HEK293 (cell line): ENCODE measurements around the gene MIA2.

Experiments
- CTCF ChIA-PET: fragments of 350-600 bp; formaldehyde crosslinking; extraction: SDS; loops from one replicate; lab custom pipeline; 2021; ENCODE audit warnings: antibody characterized with exemption; lab: Yijun Ruan, JAX
- POLR2A ChIA-PET: fragments of 300-600 bp; formaldehyde crosslinking; extraction: SDS; loops from one replicate; lab custom pipeline; 2020; ENCODE audit warnings: antibody characterized with exemption, inconsistent platforms; lab: Yijun Ruan, JAX
- H3K27ac ChIP-seq: fragments of 200-500 bp; sonication (Bioruptor generic); 2 replicates; pipeline ENCODE4 v1.5.1; 2014; ENCODE audit warnings: low read depth, low read length, control low read depth, inconsistent platforms; ENCODE audit errors: extremely low read depth
- H3K36me3 ChIP-seq, 2 experiments: fragments of 200-500 bp in 1 of 2; sonication (Bioruptor generic) in 1 of 2; 1 replicate in 1 of 2; 2 replicates in 1 of 2; pipeline ENCODE4 v1.5.1; 2014 to 2017; ENCODE audit warnings: inconsistent platforms in 2 of 2, low read length in 2 of 2; ENCODE audit not compliant: control insufficient read depth in 2 of 2, insufficient read depth in 1 of 2
- H3K4me1 ChIP-seq: fragments of 200-500 bp; sonication (Bioruptor generic); 2 replicates; pipeline ENCODE4 v1.5.1; 2014; ENCODE audit warnings: mild to moderate bottlenecking, low read length, inconsistent platforms; ENCODE audit not compliant: control insufficient read depth, insufficient read depth
- H3K4me3 ChIP-seq: 2 replicates; pipeline ENCODE4 v1.5.1; 2011; ENCODE audit warnings: low read depth, mild to moderate bottlenecking, control low read depth, low read length, moderate library complexity
- H3K9me3 ChIP-seq: fragments of 200-500 bp; sonication (Bioruptor generic); 2 replicates; pipeline ENCODE4 v1.5.1; 2014; ENCODE audit warnings: low read depth, low read length, inconsistent platforms; ENCODE audit not compliant: control insufficient read depth, insufficient read depth
- FEZF1 ChIP-seq: fragments of 450-650 bp; formaldehyde crosslinking; IDR thresholded peaks from 2 replicates; pipeline ENCODE4 v1.5.1; 2016; ENCODE audit warnings: missing biosample characterization, missing genetic modification characterization
- REPIN1 ChIP-seq: fragments of 450-650 bp; formaldehyde crosslinking; IDR thresholded peaks from 2 replicates; pipeline ENCODE4 v1.5.1; 2017; ENCODE audit warnings: missing biosample characterization, missing genetic modification characterization, low read depth
- TCF7L2 ChIP-seq: IDR thresholded peaks from 2 replicates; pipeline ENCODE4 v1.6.1; 2011; ENCODE audit warnings: low read depth, mild to moderate bottlenecking, inconsistent platforms, low read length, moderate library complexity, borderline replicate concordance
- ZBTB48 ChIP-seq: fragments of 450-650 bp; formaldehyde crosslinking; IDR thresholded peaks from 2 replicates; pipeline ENCODE4 v1.5.1; 2016; ENCODE audit warnings: missing biosample characterization, missing genetic modification characterization
- ZNF133 ChIP-seq: fragments of 450-650 bp; formaldehyde crosslinking; IDR thresholded peaks from 2 replicates; pipeline ENCODE4 v1.5.1; 2016; ENCODE audit warnings: missing biosample characterization, missing genetic modification characterization
- ZNF157 ChIP-seq: fragments of 450-650 bp; formaldehyde crosslinking; IDR thresholded peaks from 2 replicates; pipeline ENCODE4 v1.5.1; 2016; ENCODE audit warnings: missing biosample characterization, missing genetic modification characterization
- ZNF16 ChIP-seq: fragments of 450-650 bp; formaldehyde crosslinking; IDR thresholded peaks from 2 replicates; pipeline ENCODE4 v1.5.1; 2016; ENCODE audit warnings: low read depth, missing biosample characterization, missing genetic modification characterization
- ZNF366 ChIP-seq: fragments of 450-650 bp; formaldehyde crosslinking; conservative IDR thresholded peaks from 2 replicates; pipeline ENCODE4 v1.5.1; 2016; ENCODE audit warnings: missing biosample characterization, missing genetic modification characterization
- ZNF426 ChIP-seq: fragments of 450-650 bp; formaldehyde crosslinking; IDR thresholded peaks from 2 replicates; pipeline ENCODE4 v1.5.1; 2017; ENCODE audit warnings: missing biosample characterization, missing genetic modification characterization, mild to moderate bottlenecking, inconsistent platforms, moderate library complexity
- ZNF548 ChIP-seq: fragments of 450-650 bp; formaldehyde crosslinking; IDR thresholded peaks from 2 replicates; pipeline ENCODE4 v1.5.1; 2016; ENCODE audit warnings: missing biosample characterization, missing genetic modification characterization
- ZNF629 ChIP-seq: fragments of 450-650 bp; formaldehyde crosslinking; IDR thresholded peaks from 2 replicates; pipeline ENCODE4 v1.5.1; 2017; ENCODE audit warnings: missing biosample characterization, missing genetic modification characterization
- ZNF747 ChIP-seq: fragments of 450-650 bp; formaldehyde crosslinking; IDR thresholded peaks from 2 replicates; pipeline ENCODE4 v1.5.1; 2016; ENCODE audit warnings: missing biosample characterization, missing genetic modification characterization
- ZNF776 ChIP-seq: fragments of 450-650 bp; formaldehyde crosslinking; IDR thresholded peaks from 2 replicates; pipeline ENCODE4 v1.5.0; 2017; ENCODE audit warnings: missing biosample characterization, missing genetic modification characterization, borderline replicate concordance
- ZNF830 ChIP-seq: fragments of 450-650 bp; IDR thresholded peaks from 2 replicates; pipeline ENCODE4 v1.5.0; 2018; ENCODE audit warnings: missing biosample characterization, missing genetic modification characterization, low read depth, mild to moderate bottlenecking, moderate library complexity
- ZNF837 ChIP-seq: fragments of 450-650 bp; formaldehyde crosslinking; IDR thresholded peaks from 2 replicates; pipeline ENCODE4 v1.5.1; 2016; ENCODE audit warnings: missing biosample characterization, missing genetic modification characterization
- TF ChIP-seq, protein P1 (sequence below): fragments of 450-650 bp; formaldehyde crosslinking; IDR thresholded peaks from 2 replicates; pipeline ENCODE4 v1.5.1; 2016; ENCODE audit warnings: missing biosample characterization, missing genetic modification characterization
- TF ChIP-seq, protein P2 (sequence below): fragments of 450-650 bp; formaldehyde crosslinking; IDR thresholded peaks from 2 replicates; pipeline ENCODE4 v1.5.1; 2016; ENCODE audit warnings: missing biosample characterization, missing genetic modification characterization
- TF ChIP-seq, protein P3 (sequence below): fragments of 450-650 bp; formaldehyde crosslinking; IDR thresholded peaks from 2 replicates; pipeline ENCODE4 v1.5.1; 2016; ENCODE audit warnings: missing biosample characterization, missing genetic modification characterization
- TF ChIP-seq, protein P4 (sequence below): fragments of 450-650 bp; IDR thresholded peaks from 2 replicates; pipeline ENCODE4 v1.5.1; 2018; ENCODE audit warnings: missing biosample characterization, mild to moderate bottlenecking, missing genetic modification characterization
- TF ChIP-seq, protein P5 (sequence below): fragments of 450-650 bp; formaldehyde crosslinking; IDR thresholded peaks from 2 replicates; pipeline ENCODE4 v1.5.1; 2016; ENCODE audit warnings: missing biosample characterization, missing genetic modification characterization

The MIA2 gene

DNA sequence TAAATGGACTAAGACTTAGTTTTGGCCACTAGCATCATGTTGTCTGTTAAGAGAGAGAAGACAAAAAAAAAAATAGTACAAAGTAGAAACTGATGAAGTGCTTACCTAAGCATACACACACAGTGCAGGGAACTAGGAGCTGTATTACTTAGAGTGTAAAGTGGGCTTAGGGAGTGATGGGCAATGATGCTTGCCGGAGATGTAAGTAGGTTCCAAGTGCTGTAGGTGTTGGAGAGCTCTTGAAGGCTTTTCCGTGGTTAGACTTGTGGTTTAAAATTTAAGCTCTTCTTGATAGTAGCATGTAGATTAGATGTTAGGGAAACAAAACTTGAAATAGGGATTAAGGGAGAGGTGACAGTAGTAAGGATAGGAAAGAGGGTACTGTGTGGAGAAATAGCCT lies 34.7 kb downstream of the MIA2 start:
- CTCF ChIA-PET, result interaction anchor here (0.6 to 1.1 kb wide), 4 partner anchors 14 to 1253 kb away, joined by 3 to 4 read pairs (median 3); no protein-coding TSS in a partner anchor
- no peak for TF ChIP-seq ZNF426
- no peak for TF ChIP-seq ZNF837 (tag by site-specific recombination)
- TF ChIP-seq ZNF157 (tag by site-specific recombination), result no peak
- TF ChIP-seq ZNF776 (tag by site-specific recombination), result no peak
- TF ChIP-seq REPIN1 (tag by site-specific recombination), result no peak
- peak; percentile 60 for TF ChIP-seq ZBTB48 (tag by site-specific recombination)
- TF ChIP-seq ZNF747, result no peak
- TF ChIP-seq ZNF548, result no peak
- TF ChIP-seq FEZF1, result no peak
- TF ChIP-seq, protein P1, sequence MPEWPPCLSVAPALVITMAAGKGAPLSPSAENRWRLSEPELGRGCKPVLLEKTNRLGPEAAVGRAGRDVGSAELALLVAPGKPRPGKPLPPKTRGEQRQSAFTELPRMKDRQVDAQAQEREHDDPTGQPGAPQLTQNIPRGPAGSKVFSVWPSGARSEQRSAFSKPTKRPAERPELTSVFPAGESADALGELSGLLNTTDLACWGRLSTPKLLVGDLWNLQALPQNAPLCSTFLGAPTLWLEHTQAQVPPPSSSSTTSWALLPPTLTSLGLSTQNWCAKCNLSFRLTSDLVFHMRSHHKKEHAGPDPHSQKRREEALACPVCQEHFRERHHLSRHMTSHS (tag by site-specific recombination), result no peak
- 0 out of 2 replicates have a peak, but pooled peaks have one; percentile 20 for TF ChIP-seq ZNF366 (tag by site-specific recombination)
- no peak for TF ChIP-seq ZNF16
- TF ChIP-seq ZNF133 (tag by site-specific recombination), result no peak
- no peak for TF ChIP-seq ZNF629 (tag by site-specific recombination)
- TF ChIP-seq, protein P2, sequence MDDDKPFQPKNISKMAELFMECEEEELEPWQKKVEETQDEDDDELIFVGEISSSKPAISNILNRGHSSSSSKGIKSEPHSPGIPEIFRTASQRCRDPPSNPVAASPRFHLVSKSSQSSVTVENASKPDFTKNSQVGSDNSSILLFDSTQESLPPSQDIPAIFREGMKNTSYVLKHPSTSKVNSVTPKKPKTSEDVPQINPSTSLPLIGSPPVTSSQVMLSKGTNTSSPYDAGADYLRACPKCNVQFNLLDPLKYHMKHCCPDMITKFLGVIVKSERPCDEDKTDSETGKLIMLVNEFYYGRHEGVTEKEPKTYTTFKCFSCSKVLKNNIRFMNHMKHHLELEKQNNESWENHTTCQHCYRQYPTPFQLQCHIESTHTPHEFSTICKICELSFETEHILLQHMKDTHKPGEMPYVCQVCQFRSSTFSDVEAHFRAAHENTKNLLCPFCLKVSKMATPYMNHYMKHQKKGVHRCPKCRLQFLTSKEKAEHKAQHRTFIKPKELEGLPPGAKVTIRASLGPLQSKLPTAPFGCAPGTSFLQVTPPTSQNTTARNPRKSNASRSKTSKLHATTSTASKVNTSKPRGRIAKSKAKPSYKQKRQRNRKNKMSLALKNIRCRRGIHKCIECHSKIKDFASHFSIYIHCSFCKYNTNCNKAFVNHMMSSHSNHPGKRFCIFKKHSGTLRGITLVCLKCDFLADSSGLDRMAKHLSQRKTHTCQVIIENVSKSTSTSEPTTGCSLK (tag by site-specific recombination), result no peak
- TF ChIP-seq, protein P3, sequence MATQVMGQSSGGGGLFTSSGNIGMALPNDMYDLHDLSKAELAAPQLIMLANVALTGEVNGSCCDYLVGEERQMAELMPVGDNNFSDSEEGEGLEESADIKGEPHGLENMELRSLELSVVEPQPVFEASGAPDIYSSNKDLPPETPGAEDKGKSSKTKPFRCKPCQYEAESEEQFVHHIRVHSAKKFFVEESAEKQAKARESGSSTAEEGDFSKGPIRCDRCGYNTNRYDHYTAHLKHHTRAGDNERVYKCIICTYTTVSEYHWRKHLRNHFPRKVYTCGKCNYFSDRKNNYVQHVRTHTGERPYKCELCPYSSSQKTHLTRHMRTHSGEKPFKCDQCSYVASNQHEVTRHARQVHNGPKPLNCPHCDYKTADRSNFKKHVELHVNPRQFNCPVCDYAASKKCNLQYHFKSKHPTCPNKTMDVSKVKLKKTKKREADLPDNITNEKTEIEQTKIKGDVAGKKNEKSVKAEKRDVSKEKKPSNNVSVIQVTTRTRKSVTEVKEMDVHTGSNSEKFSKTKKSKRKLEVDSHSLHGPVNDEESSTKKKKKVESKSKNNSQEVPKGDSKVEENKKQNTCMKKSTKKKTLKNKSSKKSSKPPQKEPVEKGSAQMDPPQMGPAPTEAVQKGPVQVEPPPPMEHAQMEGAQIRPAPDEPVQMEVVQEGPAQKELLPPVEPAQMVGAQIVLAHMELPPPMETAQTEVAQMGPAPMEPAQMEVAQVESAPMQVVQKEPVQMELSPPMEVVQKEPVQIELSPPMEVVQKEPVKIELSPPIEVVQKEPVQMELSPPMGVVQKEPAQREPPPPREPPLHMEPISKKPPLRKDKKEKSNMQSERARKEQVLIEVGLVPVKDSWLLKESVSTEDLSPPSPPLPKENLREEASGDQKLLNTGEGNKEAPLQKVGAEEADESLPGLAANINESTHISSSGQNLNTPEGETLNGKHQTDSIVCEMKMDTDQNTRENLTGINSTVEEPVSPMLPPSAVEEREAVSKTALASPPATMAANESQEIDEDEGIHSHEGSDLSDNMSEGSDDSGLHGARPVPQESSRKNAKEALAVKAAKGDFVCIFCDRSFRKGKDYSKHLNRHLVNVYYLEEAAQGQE (tag by site-specific recombination), result peak; percentile 51
- TF ChIP-seq, protein P4, sequence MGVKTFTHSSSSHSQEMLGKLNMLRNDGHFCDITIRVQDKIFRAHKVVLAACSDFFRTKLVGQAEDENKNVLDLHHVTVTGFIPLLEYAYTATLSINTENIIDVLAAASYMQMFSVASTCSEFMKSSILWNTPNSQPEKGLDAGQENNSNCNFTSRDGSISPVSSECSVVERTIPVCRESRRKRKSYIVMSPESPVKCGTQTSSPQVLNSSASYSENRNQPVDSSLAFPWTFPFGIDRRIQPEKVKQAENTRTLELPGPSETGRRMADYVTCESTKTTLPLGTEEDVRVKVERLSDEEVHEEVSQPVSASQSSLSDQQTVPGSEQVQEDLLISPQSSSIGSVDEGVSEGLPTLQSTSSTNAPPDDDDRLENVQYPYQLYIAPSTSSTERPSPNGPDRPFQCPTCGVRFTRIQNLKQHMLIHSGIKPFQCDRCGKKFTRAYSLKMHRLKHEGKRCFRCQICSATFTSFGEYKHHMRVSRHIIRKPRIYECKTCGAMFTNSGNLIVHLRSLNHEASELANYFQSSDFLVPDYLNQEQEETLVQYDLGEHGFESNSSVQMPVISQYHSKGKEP, result no peak
- TF ChIP-seq TCF7L2, result no peak
- no peak for TF ChIP-seq ZNF830
- TF ChIP-seq, protein P5, sequence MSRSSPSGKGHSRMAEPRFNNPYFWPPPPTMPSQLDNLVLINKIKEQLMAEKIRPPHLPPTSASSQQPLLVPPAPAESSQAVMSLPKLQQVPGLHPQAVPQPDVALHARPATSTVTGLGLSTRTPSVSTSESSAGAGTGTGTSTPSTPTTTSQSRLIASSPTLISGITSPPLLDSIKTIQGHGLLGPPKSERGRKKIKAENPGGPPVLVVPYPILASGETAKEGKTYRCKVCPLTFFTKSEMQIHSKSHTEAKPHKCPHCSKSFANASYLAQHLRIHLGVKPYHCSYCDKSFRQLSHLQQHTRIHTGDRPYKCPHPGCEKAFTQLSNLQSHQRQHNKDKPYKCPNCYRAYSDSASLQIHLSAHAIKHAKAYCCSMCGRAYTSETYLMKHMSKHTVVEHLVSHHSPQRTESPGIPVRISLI (tag by site-specific recombination), result no peak
- Histone ChIP-seq H3K27ac (no peak overlapping the region), H3K4me1 (peaks cover 5% of the 10 kb centered on the region; the same call in 1 of the 2 replicates), H3K36me3 (no peaks in the 10 kb centered on the region), H3K9me3 (no peaks in the 10 kb centered on the region), H3K4me3 (peak overlapping the region; percentile 61)
- POLR2A ChIA-PET, result interaction anchor here (0.6 to 3.7 kb wide), 2 partner anchors 15 to 98 kb away, joined by 3 to 32 read pairs; partner anchors contain the start of gene TRAPPC6B
